ENCODE data around the gene NANOS3. TPM values are rescaled to one million over a fixed set of nuclear protein-coding genes. Genes with fewer than 3 reads are reported as not detected.

Gene NANOS3
- total RNA-seq (2021) = 0.66 to 1.1 TPM (median 0.71 TPM) in 3 replicates
- not detected for Bru-seq, nascent RNA
- long read RNA-seq, experiment 1 = 0 reads
- long read RNA-seq, experiment 2 = 0 reads
- long read RNA-seq, experiment 3 = 0 reads

DNA sequence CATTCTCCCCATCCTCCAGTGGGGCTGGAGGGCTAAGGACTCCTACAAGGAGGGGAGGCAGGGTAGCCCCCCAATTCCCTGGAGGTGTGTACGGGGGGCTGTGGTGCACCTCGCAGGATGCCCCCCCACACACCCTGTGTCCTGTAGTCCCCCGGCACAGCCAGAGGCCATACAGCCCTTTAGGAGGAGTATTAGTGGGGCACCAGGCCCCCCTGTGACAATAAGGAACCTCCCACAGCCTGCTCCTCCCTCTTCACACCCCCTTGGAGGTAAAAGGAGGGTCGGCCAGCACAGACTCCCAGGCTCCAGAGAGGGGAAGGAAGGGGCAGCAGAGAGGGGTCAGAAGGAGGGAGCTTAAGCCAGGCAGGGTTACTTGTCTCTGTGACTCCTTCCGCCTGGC, at the start of gene NANOS3:
NANOS3 (plus strand) TSS at position 301 of the 400 bp plus-strand sequence. CDS start 115 bp downstream, outside the sequence.
- DNase-seq (ENCODE audit: low spot score) = no peak
- Mint-ChIP-seq H3K4me1 (peaks cover 22% of the 10 kb centered on the region), H3K4me3 (no peak within 1 kb of the TSS), H3K27me3 (ENCODE audit: low read depth) (peaks cover 71% of the 10 kb centered on the region), H3K36me3 (no peaks in the 10 kb centered on the region), H3K9me3 (no peaks in the 10 kb centered on the region), H3K27ac (no peak within 1 kb of the TSS)
- ChIA-PET POLR2A (no interaction called here), CTCF (interaction anchor here (0.7 to 1.2 kb wide), 4 partner anchors 172 to 529 kb away, joined by 3 to 4 read pairs (median 4); no protein-coding TSS in a partner anchor)
- no peak for ATAC-seq
- TF ChIP-seq, protein P1, sequence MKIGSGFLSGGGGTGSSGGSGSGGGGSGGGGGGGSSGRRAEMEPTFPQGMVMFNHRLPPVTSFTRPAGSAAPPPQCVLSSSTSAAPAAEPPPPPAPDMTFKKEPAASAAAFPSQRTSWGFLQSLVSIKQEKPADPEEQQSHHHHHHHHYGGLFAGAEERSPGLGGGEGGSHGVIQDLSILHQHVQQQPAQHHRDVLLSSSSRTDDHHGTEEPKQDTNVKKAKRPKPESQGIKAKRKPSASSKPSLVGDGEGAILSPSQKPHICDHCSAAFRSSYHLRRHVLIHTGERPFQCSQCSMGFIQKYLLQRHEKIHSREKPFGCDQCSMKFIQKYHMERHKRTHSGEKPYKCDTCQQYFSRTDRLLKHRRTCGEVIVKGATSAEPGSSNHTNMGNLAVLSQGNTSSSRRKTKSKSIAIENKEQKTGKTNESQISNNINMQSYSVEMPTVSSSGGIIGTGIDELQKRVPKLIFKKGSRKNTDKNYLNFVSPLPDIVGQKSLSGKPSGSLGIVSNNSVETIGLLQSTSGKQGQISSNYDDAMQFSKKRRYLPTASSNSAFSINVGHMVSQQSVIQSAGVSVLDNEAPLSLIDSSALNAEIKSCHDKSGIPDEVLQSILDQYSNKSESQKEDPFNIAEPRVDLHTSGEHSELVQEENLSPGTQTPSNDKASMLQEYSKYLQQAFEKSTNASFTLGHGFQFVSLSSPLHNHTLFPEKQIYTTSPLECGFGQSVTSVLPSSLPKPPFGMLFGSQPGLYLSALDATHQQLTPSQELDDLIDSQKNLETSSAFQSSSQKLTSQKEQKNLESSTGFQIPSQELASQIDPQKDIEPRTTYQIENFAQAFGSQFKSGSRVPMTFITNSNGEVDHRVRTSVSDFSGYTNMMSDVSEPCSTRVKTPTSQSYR (CRISPR knock-in tag; IDR thresholded peaks at IDR 0.05) = no peak
- TF ChIP-seq, protein P2, sequence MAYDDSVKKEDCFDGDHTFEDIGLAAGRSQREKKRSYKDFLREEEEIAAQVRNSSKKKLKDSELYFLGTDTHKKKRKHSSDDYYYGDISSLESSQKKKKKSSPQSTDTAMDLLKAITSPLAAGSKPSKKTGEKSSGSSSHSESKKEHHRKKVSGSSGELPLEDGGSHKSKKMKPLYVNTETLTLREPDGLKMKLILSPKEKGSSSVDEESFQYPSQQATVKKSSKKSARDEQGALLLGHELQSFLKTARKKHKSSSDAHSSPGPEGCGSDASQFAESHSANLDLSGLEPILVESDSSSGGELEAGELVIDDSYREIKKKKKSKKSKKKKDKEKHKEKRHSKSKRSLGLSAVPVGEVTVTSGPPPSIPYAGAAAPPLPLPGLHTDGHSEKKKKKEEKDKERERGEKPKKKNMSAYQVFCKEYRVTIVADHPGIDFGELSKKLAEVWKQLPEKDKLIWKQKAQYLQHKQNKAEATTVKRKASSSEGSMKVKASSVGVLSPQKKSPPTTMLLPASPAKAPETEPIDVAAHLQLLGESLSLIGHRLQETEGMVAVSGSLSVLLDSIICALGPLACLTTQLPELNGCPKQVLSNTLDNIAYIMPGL (CRISPR knock-in tag; IDR thresholded peaks at IDR 0.05) = no peak
- no peak for TF ChIP-seq NFYB (CRISPR knock-in tag; conservative IDR thresholded peaks at IDR 0.05; ENCODE audit: low read depth)
- TF ChIP-seq, protein P3, sequence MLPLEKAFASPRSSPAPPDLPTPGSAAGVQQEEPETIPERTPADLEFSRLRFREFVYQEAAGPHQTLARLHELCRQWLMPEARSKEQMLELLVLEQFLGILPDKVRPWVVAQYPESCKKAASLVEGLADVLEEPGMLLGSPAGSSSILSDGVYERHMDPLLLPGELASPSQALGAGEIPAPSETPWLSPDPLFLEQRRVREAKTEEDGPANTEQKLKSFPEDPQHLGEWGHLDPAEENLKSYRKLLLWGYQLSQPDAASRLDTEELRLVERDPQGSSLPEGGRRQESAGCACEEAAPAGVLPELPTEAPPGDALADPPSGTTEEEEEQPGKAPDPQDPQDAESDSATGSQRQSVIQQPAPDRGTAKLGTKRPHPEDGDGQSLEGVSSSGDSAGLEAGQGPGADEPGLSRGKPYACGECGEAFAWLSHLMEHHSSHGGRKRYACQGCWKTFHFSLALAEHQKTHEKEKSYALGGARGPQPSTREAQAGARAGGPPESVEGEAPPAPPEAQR (CRISPR knock-in tag; IDR thresholded peaks at IDR 0.05) = no peak
- TF ChIP-seq, protein P4, sequence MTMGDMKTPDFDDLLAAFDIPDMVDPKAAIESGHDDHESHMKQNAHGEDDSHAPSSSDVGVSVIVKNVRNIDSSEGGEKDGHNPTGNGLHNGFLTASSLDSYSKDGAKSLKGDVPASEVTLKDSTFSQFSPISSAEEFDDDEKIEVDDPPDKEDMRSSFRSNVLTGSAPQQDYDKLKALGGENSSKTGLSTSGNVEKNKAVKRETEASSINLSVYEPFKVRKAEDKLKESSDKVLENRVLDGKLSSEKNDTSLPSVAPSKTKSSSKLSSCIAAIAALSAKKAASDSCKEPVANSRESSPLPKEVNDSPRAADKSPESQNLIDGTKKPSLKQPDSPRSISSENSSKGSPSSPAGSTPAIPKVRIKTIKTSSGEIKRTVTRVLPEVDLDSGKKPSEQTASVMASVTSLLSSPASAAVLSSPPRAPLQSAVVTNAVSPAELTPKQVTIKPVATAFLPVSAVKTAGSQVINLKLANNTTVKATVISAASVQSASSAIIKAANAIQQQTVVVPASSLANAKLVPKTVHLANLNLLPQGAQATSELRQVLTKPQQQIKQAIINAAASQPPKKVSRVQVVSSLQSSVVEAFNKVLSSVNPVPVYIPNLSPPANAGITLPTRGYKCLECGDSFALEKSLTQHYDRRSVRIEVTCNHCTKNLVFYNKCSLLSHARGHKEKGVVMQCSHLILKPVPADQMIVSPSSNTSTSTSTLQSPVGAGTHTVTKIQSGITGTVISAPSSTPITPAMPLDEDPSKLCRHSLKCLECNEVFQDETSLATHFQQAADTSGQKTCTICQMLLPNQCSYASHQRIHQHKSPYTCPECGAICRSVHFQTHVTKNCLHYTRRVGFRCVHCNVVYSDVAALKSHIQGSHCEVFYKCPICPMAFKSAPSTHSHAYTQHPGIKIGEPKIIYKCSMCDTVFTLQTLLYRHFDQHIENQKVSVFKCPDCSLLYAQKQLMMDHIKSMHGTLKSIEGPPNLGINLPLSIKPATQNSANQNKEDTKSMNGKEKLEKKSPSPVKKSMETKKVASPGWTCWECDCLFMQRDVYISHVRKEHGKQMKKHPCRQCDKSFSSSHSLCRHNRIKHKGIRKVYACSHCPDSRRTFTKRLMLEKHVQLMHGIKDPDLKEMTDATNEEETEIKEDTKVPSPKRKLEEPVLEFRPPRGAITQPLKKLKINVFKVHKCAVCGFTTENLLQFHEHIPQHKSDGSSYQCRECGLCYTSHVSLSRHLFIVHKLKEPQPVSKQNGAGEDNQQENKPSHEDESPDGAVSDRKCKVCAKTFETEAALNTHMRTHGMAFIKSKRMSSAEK (CRISPR knock-in tag; IDR thresholded peaks at IDR 0.05; ENCODE audit: borderline replicate concordance) = no peak
- TF ChIP-seq, protein P5, sequence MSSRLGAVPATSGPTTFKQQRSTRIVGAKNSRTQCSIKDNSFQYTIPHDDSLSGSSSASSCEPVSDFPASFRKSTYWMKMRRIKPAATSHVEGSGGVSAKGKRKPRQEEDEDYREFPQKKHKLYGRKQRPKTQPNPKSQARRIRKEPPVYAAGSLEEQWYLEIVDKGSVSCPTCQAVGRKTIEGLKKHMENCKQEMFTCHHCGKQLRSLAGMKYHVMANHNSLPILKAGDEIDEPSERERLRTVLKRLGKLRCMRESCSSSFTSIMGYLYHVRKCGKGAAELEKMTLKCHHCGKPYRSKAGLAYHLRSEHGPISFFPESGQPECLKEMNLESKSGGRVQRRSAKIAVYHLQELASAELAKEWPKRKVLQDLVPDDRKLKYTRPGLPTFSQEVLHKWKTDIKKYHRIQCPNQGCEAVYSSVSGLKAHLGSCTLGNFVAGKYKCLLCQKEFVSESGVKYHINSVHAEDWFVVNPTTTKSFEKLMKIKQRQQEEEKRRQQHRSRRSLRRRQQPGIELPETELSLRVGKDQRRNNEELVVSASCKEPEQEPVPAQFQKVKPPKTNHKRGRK (CRISPR knock-in tag; IDR thresholded peaks at IDR 0.05; ENCODE audit: borderline replicate concordance) = no peak
- TF ChIP-seq, protein P6, sequence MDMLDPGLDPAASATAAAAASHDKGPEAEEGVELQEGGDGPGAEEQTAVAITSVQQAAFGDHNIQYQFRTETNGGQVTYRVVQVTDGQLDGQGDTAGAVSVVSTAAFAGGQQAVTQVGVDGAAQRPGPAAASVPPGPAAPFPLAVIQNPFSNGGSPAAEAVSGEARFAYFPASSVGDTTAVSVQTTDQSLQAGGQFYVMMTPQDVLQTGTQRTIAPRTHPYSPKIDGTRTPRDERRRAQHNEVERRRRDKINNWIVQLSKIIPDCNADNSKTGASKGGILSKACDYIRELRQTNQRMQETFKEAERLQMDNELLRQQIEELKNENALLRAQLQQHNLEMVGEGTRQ (CRISPR knock-in tag; IDR thresholded peaks at IDR 0.05) = no peak
- no peak for TF ChIP-seq NFATC4 (CRISPR knock-in tag; IDR thresholded peaks at IDR 0.05)
- no peak for TF ChIP-seq GTF2I (CRISPR knock-in tag; conservative IDR thresholded peaks at IDR 0.05)
- TF ChIP-seq, protein P7, sequence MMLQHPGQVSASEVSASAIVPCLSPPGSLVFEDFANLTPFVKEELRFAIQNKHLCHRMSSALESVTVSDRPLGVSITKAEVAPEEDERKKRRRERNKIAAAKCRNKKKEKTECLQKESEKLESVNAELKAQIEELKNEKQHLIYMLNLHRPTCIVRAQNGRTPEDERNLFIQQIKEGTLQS (CRISPR knock-in tag; conservative IDR thresholded peaks at IDR 0.05) = no peak
- TF ChIP-seq, protein P8, sequence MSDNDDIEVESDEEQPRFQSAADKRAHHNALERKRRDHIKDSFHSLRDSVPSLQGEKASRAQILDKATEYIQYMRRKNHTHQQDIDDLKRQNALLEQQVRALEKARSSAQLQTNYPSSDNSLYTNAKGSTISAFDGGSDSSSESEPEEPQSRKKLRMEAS (CRISPR knock-in tag; IDR thresholded peaks at IDR 0.05) = no peak
- no peak for TF ChIP-seq SP1 (CRISPR knock-in tag; conservative IDR thresholded peaks at IDR 0.05)
- no peak for TF ChIP-seq JAZF1 (CRISPR knock-in tag; IDR thresholded peaks at IDR 0.05)
- no peak for TF ChIP-seq TCF7 (CRISPR knock-in tag; IDR thresholded peaks at IDR 0.05; ENCODE audit: low read depth)
- TF ChIP-seq, protein P9, sequence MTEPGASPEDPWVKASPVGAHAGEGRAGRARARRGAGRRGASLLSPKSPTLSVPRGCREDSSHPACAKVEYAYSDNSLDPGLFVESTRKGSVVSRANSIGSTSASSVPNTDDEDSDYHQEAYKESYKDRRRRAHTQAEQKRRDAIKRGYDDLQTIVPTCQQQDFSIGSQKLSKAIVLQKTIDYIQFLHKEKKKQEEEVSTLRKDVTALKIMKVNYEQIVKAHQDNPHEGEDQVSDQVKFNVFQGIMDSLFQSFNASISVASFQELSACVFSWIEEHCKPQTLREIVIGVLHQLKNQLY (CRISPR knock-in tag; IDR thresholded peaks at IDR 0.05) = no peak
- no peak for TF ChIP-seq CREB1 (CRISPR knock-in tag; IDR thresholded peaks at IDR 0.05)
- no peak for TF ChIP-seq TP53 (CRISPR knock-in tag; IDR thresholded peaks at IDR 0.05)
- no peak for TF ChIP-seq ZNF121 (CRISPR knock-in tag; IDR thresholded peaks at IDR 0.05)

Data from WTC11 (cell line).